Measurements from ENCODE around the gene MOV10L1. TPM values are rescaled to one million over a fixed set of nuclear protein-coding genes. Genes with fewer than 3 reads are reported as not detected.
A peak's percentile ranks its signal among the peaks of the same experiment; 100 is the strongest.

The MOV10L1 gene
- total RNA-seq, 2 experiments from 2014 or later = 0.22 to 1.1 TPM

GRCh38 chr22:50053861-50054260 is 35.9 kb upstream of the MOV10L1 start:
- H3K4me1 ChIP-seq (ENCODE audit: insufficient read depth, low read length, poor library complexity, severe bottlenecking) = peaks cover 42% of the 10 kb centered on the region
- intact Hi-C loops (cut with micrococcal nuclease; ENCODE audit: unreplicated experiment) = loop anchor here (2.0 kb wide), 1 partner anchor 47 kb away; no protein-coding TSS in a partner anchor
- no peaks in the 10 kb centered on the region for H4K20me1 ChIP-seq (ENCODE audit: insufficient read depth, low read length)
- no peaks in the 10 kb centered on the region for H3K36me3 ChIP-seq (ENCODE audit: insufficient read depth, low read length)
- H3K4me2 ChIP-seq (ENCODE audit: low read length) = peak overlapping the region; percentile 57
- TF ChIP-seq CTCF (conservative IDR thresholded peaks at IDR 0.05; ENCODE audit: low read length) (no peak), EZH2phosphoT487 (IDR thresholded peaks at IDR 0.05; ENCODE audit: borderline replicate concordance, low read depth, low read length) (no peak)
- H3K27ac ChIP-seq (ENCODE audit: low read depth, low read length, poor library complexity, severe bottlenecking) = peak overlapping the region; percentile 86
- ChIA-PET POLR2A (interaction anchor here (0.6 kb wide), 1 partner anchor 30 kb away, joined by 3 read pairs; no protein-coding TSS in a partner anchor), CTCF (ENCODE audit: unreplicated experiment) (no interaction called here)
- BruUV-seq (replicated peaks) = no TSS peak
- no peaks in the 10 kb centered on the region for H3K79me2 ChIP-seq (ENCODE audit: insufficient read depth, low read depth, low read length)
- H2AFZ ChIP-seq (ENCODE audit: low read length) = no peak overlapping the region; the same call in 1 of the 2 replicates
- H3K9me3 ChIP-seq (ENCODE audit: low read length) = 0 out of 2 replicates have a peak, but pooled peaks cover 4% of the 10 kb centered on the region
- peak; percentile 85 for DNase-seq (ENCODE audit: low spot score)
- no peaks in the 10 kb centered on the region for H3K9me2 ChIP-seq (ENCODE audit: insufficient read depth, low read length)
- peak overlapping the region; percentile 7 for H3K4me3 ChIP-seq (ENCODE audit: low read depth, low read length, poor library complexity, severe bottlenecking)

- peak overlapping the region; percentile 53 for H3K4me2 ChIP-seq (ENCODE audit: low read length)
- no TSS peak for BruUV-seq (replicated peaks)
These were observed 33.4 kb upstream of the MOV10L1 start for GRCh38 chr22:50056214-50056972.

More at GRCh38 chr22:50056214-50056972, 33.4 kb upstream of the MOV10L1 start:
- H2AFZ ChIP-seq (ENCODE audit: low read length) = peak overlapping the region; percentile 70; the same call in 1 of the 2 replicates
- TF ChIP-seq EZH2phosphoT487 (IDR thresholded peaks at IDR 0.05; ENCODE audit: borderline replicate concordance, low read depth, low read length) (no peak), CTCF (conservative IDR thresholded peaks at IDR 0.05; ENCODE audit: low read length) (no peak)
- H3K9me3 ChIP-seq (ENCODE audit: low read length) = 0 out of 2 replicates have a peak, but pooled peaks cover 4% of the 10 kb centered on the region
- DNase-seq (ENCODE audit: low spot score) = peak; percentile 71
- no peaks in the 10 kb centered on the region for H3K9me2 ChIP-seq (ENCODE audit: insufficient read depth, low read length)
- peak overlapping the region; percentile 44 for H3K4me3 ChIP-seq (ENCODE audit: low read depth, low read length, poor library complexity, severe bottlenecking)
- H3K79me2 ChIP-seq (ENCODE audit: insufficient read depth, low read depth, low read length) = no peaks in the 10 kb centered on the region
- peak overlapping the region; percentile 77 for H3K27ac ChIP-seq (ENCODE audit: low read depth, low read length, poor library complexity, severe bottlenecking)
- H4K20me1 ChIP-seq (ENCODE audit: insufficient read depth, low read length) = no peaks in the 10 kb centered on the region
- ChIA-PET CTCF (ENCODE audit: unreplicated experiment) (interaction anchor here (0.7 kb wide), 1 partner anchor 743 kb away, joined by 5 read pairs; no protein-coding TSS in a partner anchor), POLR2A (interaction anchor here (0.6 to 1.2 kb wide), 4 partner anchors 44 to 271 kb away, joined by 3 to 6 read pairs (median 3); no protein-coding TSS in a partner anchor)
- intact Hi-C loops (cut with micrococcal nuclease; ENCODE audit: unreplicated experiment) = no loop called here
- H3K4me1 ChIP-seq (ENCODE audit: insufficient read depth, low read length, poor library complexity, severe bottlenecking) = peaks cover 66% of the 10 kb centered on the region
- H3K36me3 ChIP-seq (ENCODE audit: insufficient read depth, low read length) = no peaks in the 10 kb centered on the region
